Panc1 (cell line): ENCODE data around the gene CIB4.

Experiments used
- CTCF ChIP-seq: fragments of 450-650 bp; IDR thresholded peaks from 2 replicates; pipeline ENCODE4 v1.5.1; 2017; ENCODE audit warnings: mild to moderate bottlenecking
- POLR2AphosphoS5 ChIP-seq: IDR thresholded peaks from 2 replicates; pipeline ENCODE4 v1.6.1; 2012; ENCODE audit warnings: mild to moderate bottlenecking, low read depth, low read length, moderate library complexity

GRCh38 chr2:26682155-26682554 is 41.0 kb upstream of the CIB4 start:
- no peak for TF ChIP-seq CTCF
- no peak for TF ChIP-seq POLR2AphosphoS5
